H9 (cell line): ENCODE data around the gene MCAM. TPM values are rescaled to one million over a fixed set of nuclear protein-coding genes. Genes with fewer than 3 reads are reported as not detected.

Experiments
- DNase-seq: peaks from one replicate; pipeline ENCODE4 v3.0.0-alpha.2; 2017
- H2AFZ ChIP-seq: one replicate; pipeline ENCODE4 v1.6.1; 2013; ENCODE audit warnings: mild to moderate bottlenecking, low read length, control low read depth, moderate library complexity
- H2AK5ac ChIP-seq: 2 replicates; pipeline ENCODE4 v1.6.1; 2013; ENCODE audit warnings: low read length, control low read depth, mixed read lengths; ENCODE audit not compliant: insufficient read length
- H2BK120ac ChIP-seq: one replicate; pipeline ENCODE4 v1.6.1; 2013; ENCODE audit warnings: low read depth, mild to moderate bottlenecking, low read length, control low read depth, inconsistent platforms; ENCODE audit not compliant: poor library complexity, severe bottlenecking
- H2BK12ac ChIP-seq: 2 replicates; pipeline ENCODE4 v1.6.1; 2013; ENCODE audit warnings: low read length, control low read depth, mixed read lengths, low read depth; ENCODE audit not compliant: insufficient read length
- H2BK15ac ChIP-seq: 2 replicates; pipeline ENCODE4 v1.6.1; 2013; ENCODE audit warnings: low read depth, low read length, control low read depth
- H2BK20ac ChIP-seq: one replicate; pipeline ENCODE4 v1.6.1; 2013; ENCODE audit warnings: low read depth, mild to moderate bottlenecking, low read length, control low read depth, inconsistent platforms; ENCODE audit not compliant: poor library complexity, severe bottlenecking
- H2BK5ac ChIP-seq: 2 replicates; pipeline ENCODE4 v1.6.1; 2013; ENCODE audit warnings: low read length, control low read depth, mixed read lengths; ENCODE audit not compliant: insufficient read length
- H3K14ac ChIP-seq: 2 replicates; pipeline ENCODE4 v1.6.1; 2013; ENCODE audit warnings: low read length, control low read depth; ENCODE audit not compliant: insufficient read depth
- H3K18ac ChIP-seq: 2 replicates; pipeline ENCODE4 v1.6.1; 2013; ENCODE audit warnings: low read depth, mild to moderate bottlenecking, mixed read lengths, low read length, control low read depth; ENCODE audit not compliant: insufficient read length
- H3K23ac ChIP-seq: 2 replicates; pipeline ENCODE4 v1.6.1; 2013; ENCODE audit warnings: low read length, control low read depth, mixed read lengths, low read depth; ENCODE audit not compliant: insufficient read length
- H3K23me2 ChIP-seq: 2 replicates; pipeline ENCODE4 v1.6.1; 2013; ENCODE audit warnings: low read depth, mild to moderate bottlenecking, mixed read lengths, low read length, control low read depth; ENCODE audit not compliant: insufficient read length, poor library complexity, severe bottlenecking
- H3K27ac ChIP-seq: 2 replicates; pipeline ENCODE4 v1.5.1; 2013; ENCODE audit warnings: low read length, control low read depth, mixed read lengths, low read depth; ENCODE audit not compliant: insufficient read length
- H3K27me3 ChIP-seq: 2 replicates; pipeline ENCODE4 v1.6.1; 2013; ENCODE audit warnings: low read length, control low read depth, inconsistent platforms; ENCODE audit not compliant: insufficient read depth
- H3K4ac ChIP-seq: 2 replicates; pipeline ENCODE4 v1.6.1; 2013; ENCODE audit warnings: low read depth, mild to moderate bottlenecking, control low read depth, inconsistent platforms, low read length, moderate library complexity
- H3K4me1 ChIP-seq: 2 replicates; pipeline ENCODE4 v1.6.1; 2013; ENCODE audit warnings: low read length, control low read depth, inconsistent platforms; ENCODE audit not compliant: insufficient read depth
- H3K4me2 ChIP-seq: 2 replicates; pipeline ENCODE4 v1.6.1; 2013; ENCODE audit warnings: low read length, control low read depth, mixed read lengths; ENCODE audit not compliant: insufficient read length, insufficient read depth
- H3K56ac ChIP-seq: 2 replicates; pipeline ENCODE4 v1.6.1; 2013; ENCODE audit warnings: low read depth, mild to moderate bottlenecking, mixed read lengths, low read length, control low read depth; ENCODE audit not compliant: insufficient read length
- H3K79me1 ChIP-seq: 2 replicates; pipeline ENCODE4 v1.6.1; 2013; ENCODE audit warnings: low read depth, mild to moderate bottlenecking, moderate library complexity, low read length, control low read depth, inconsistent platforms; ENCODE audit not compliant: insufficient read depth, poor library complexity, severe bottlenecking
- H3K79me2 ChIP-seq: 2 replicates; pipeline ENCODE4 v1.6.1; 2013; ENCODE audit warnings: low read length, control low read depth, inconsistent platforms; ENCODE audit not compliant: insufficient read depth
- H3K9ac ChIP-seq: 2 replicates; pipeline ENCODE4 v1.6.1; 2013; ENCODE audit warnings: low read length, control low read depth, mixed read lengths; ENCODE audit not compliant: insufficient read length; ENCODE audit errors: extremely low read depth
- H3K9me3 ChIP-seq: one replicate; pipeline ENCODE4 v1.6.1; 2013; ENCODE audit warnings: low read depth, low read length, inconsistent platforms; ENCODE audit not compliant: control insufficient read depth
- H3T11ph ChIP-seq: one replicate; pipeline ENCODE4 v1.6.1; 2013; ENCODE audit warnings: mild to moderate bottlenecking, low read length, control low read depth, inconsistent platforms
- H4K20me1 ChIP-seq: one replicate; pipeline ENCODE4 v1.6.1; 2013; ENCODE audit not compliant: control insufficient read depth, insufficient read length, insufficient read depth
- H4K5ac ChIP-seq: 2 replicates; pipeline ENCODE4 v1.6.1; 2013; ENCODE audit warnings: low read depth, mild to moderate bottlenecking, mixed read lengths, low read length, control low read depth; ENCODE audit not compliant: insufficient read length
- H4K8ac ChIP-seq: replicated peaks from 2 replicates; pipeline ENCODE4 v1.6.1; 2013; ENCODE audit warnings: low read length, control low read depth, mixed read lengths, low read depth; ENCODE audit not compliant: insufficient read length
- H4K91ac ChIP-seq: 2 replicates; pipeline ENCODE4 v1.6.1; 2013; ENCODE audit warnings: low read depth, mild to moderate bottlenecking, moderate library complexity, mixed read lengths, low read length, control low read depth; ENCODE audit not compliant: insufficient read length
- H3K27ac Mint-ChIP-seq, 3 experiments: 2 replicates in 2 of 3; 3 replicates in 1 of 3; pipeline ENCODE4 v1.8.0; 2020 to 2021; ENCODE audit warnings: mixed read lengths in 3 of 3, mild to moderate bottlenecking in 1 of 3, moderate library complexity in 1 of 3
- H3K27me3 Mint-ChIP-seq: 2 replicates; pipeline ENCODE4 v1.8.0; 2021; ENCODE audit warnings: low read depth, mild to moderate bottlenecking, moderate library complexity, mixed read lengths
- H3K36me3 Mint-ChIP-seq, 3 experiments: 2 replicates in 2 of 3; 3 replicates in 1 of 3; pipeline ENCODE4 v1.8.0; 2020 to 2021; ENCODE audit warnings: low read depth in 3 of 3, mixed read lengths in 3 of 3; ENCODE audit not compliant: insufficient read depth in 1 of 3
- H3K4me1 Mint-ChIP-seq, 2 experiments: 2 replicates each; pipeline ENCODE4 v1.8.0; 2020; ENCODE audit warnings: mixed read lengths in 2 of 2
- H3K4me3 Mint-ChIP-seq, 2 experiments: 2 replicates in 1 of 2; 3 replicates in 1 of 2; pipeline ENCODE4 v1.8.0; 2020 to 2021; ENCODE audit warnings: mild to moderate bottlenecking in 2 of 2, mixed read lengths in 2 of 2, moderate library complexity in 1 of 2
- H3K9me3 Mint-ChIP-seq, 2 experiments: 2 replicates in 1 of 2; 3 replicates in 1 of 2; pipeline ENCODE4 v1.8.0; 2020; ENCODE audit warnings: mild to moderate bottlenecking in 2 of 2, mixed read lengths in 2 of 2, moderate library complexity in 1 of 2
- CTCF ChIP-seq: fragments of 200-600 bp; sonication (generic); conservative IDR thresholded peaks from 3 replicates; pipeline ENCODE4 v1.8.0; 2021; ENCODE audit warnings: antibody characterized with exemption, mild to moderate bottlenecking
- WGBS: extraction: QIAGEN DNeasy Blood & Tissue Kit; methylation state at CpG from one replicate; pipeline ENCODE4 v1.1.7; 2013; ENCODE audit warnings: missing lambda C conversion rate, low lambda C conversion rate, mixed read lengths; ENCODE audit not compliant: insufficient read length; ENCODE audit errors: extremely low coverage; 5-methylcytosine and 5-hydroxymethylcytosine counted together
- total RNA-seq: library from RNA; stranded (reverse); gene quantifications from 2 replicates; pipeline ENCODE4 v1.2.1, GENCODE V29; 2021

The MCAM gene
- total RNA-seq, 1 experiment from 2014 or later = 21.5 TPM

DNA sequence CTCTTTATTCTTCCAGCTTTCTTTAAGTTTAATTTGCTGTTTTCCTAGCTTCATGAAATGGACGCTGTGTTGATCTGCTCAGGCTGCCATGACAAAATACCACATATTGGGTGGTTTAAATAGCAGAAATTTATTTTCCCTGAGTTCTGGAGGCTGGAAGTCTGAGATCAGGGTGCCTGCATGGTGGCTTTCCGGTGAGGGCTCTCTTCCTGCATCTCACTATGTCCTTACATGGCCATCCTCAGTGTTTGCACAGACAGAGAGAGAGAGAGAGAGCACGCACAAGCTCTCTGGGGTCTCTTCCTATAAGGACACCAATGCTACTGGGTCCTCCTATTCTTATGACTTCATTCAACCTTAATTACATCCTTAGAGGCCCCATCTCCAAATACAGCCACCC is 28.7 kb downstream of the MCAM start:
- no peaks in the 10 kb centered on the region for H3K79me1 ChIP-seq
- H3K27ac ChIP-seq = no peak overlapping the region
- no peak overlapping the region for H3K27ac Mint-ChIP-seq
- WGBS = no CpG with 5 or more reads among the region's 3 CpGs
- H3K14ac ChIP-seq = no peak overlapping the region
- H2BK20ac ChIP-seq = no peak overlapping the region
- no peaks in the 10 kb centered on the region for H3K9me3 ChIP-seq
- no peak overlapping the region for H3K4me3 Mint-ChIP-seq
- no peaks in the 10 kb centered on the region for H3K4me1 Mint-ChIP-seq
- no peak overlapping the region for H2BK12ac ChIP-seq
- no peak overlapping the region for H4K91ac ChIP-seq
- H3K9ac ChIP-seq = no peak overlapping the region
- H3K9me3 Mint-ChIP-seq = peaks cover 0 to 4% of the 10 kb centered on the region in 2 experiments; a peak in 2 of 5 replicates
- H3K18ac ChIP-seq = no peak overlapping the region
- H3K4me2 ChIP-seq = no peak overlapping the region
- H3K36me3 Mint-ChIP-seq = peaks cover 40 to 72% (median 58%) of the 10 kb centered on the region in 3 experiments; a peak in 6 of 7 replicates
- H4K5ac ChIP-seq = no peak overlapping the region
- no peak overlapping the region for H2BK5ac ChIP-seq
- no peak overlapping the region for H3T11ph ChIP-seq
- TF ChIP-seq CTCF = no peak
- H4K8ac ChIP-seq = no peak overlapping the region
- H4K20me1 ChIP-seq = no peaks in the 10 kb centered on the region
- no peak overlapping the region for H2AK5ac ChIP-seq
- no peaks in the 10 kb centered on the region for H3K23me2 ChIP-seq
- H2AFZ ChIP-seq = no peak overlapping the region
- no peaks in the 10 kb centered on the region for H3K27me3 ChIP-seq
- H3K79me2 ChIP-seq = no peaks in the 10 kb centered on the region
- no peak overlapping the region for H2BK120ac ChIP-seq
- H3K27me3 Mint-ChIP-seq = no peaks in the 10 kb centered on the region
- DNase-seq = no peak
- no peak overlapping the region for H3K4ac ChIP-seq
- H2BK15ac ChIP-seq = no peak overlapping the region
- no peak overlapping the region for H3K56ac ChIP-seq
- no peak overlapping the region for H3K23ac ChIP-seq
- no peaks in the 10 kb centered on the region for H3K4me1 ChIP-seq
